ENCODE measurements around the gene AP5Z1. TPM values are rescaled to one million over a fixed set of nuclear protein-coding genes. Genes with fewer than 3 reads are reported as not detected.

The AP5Z1 gene
- total RNA-seq, 1 experiment from 2014 or later, result 44.0 TPM

GRCh38 chr7:4739528-4739992 is 35.9 kb upstream of the AP5Z1 start:
- H3K36me3 ChIP-seq (ENCODE audit: low read depth), result peaks cover 23% of the 10 kb centered on the region
- H3K9me3 ChIP-seq (ENCODE audit: insufficient read depth, low read depth), result no peaks in the 10 kb centered on the region
- H3K79me2 ChIP-seq (ENCODE audit: low read depth), result peaks cover 80% of the 10 kb centered on the region
- no peak for DNase-seq
- H3K4me2 ChIP-seq, result no peak overlapping the region
- H3K4me3 ChIP-seq, result no peak overlapping the region
- no TSS peak for BruUV-seq (replicated peaks)
- H3K27me3 ChIP-seq (ENCODE audit: insufficient read depth, low read depth), result no peaks in the 10 kb centered on the region
- intact Hi-C loops (cut with micrococcal nuclease; ENCODE audit: unreplicated experiment), result no loop called here
- H2AFZ ChIP-seq, result no peak overlapping the region
- TF ChIP-seq EZH2 (IDR thresholded peaks at IDR 0.05; ENCODE audit: low read depth) (no peak), CTCF (conservative IDR thresholded peaks at IDR 0.05) (no peak)
- H4K20me1 ChIP-seq (ENCODE audit: insufficient read depth), result peaks cover 30% of the 10 kb centered on the region
- H3K9me2 ChIP-seq (ENCODE audit: insufficient read depth), result no peaks in the 10 kb centered on the region
- peaks cover 33% of the 10 kb centered on the region for H3K4me1 ChIP-seq (replicated peaks; ENCODE audit: insufficient read depth)
- CTCF ChIA-PET, result interaction anchor here (0.5 kb wide), 1 partner anchor 109 kb away, joined by 3 read pairs; no protein-coding TSS in a partner anchor
- peak overlapping the region; percentile 47 for H3K27ac ChIP-seq
- POLR2A ChIA-PET (ENCODE audit: unreplicated experiment), result no interaction called here
- peaks cover 36% of the 10 kb centered on the region for H3F3A ChIP-seq (ENCODE audit: insufficient read depth, low read depth)

- Histone ChIP-seq H3K79me2 (ENCODE audit: low read depth) (peaks cover 71% of the 10 kb centered on the region), H3K4me1 (replicated peaks; ENCODE audit: insufficient read depth) (peaks cover 38% of the 10 kb centered on the region), H2AFZ (no peak overlapping the region), H3K27ac (no peak overlapping the region), H3K36me3 (ENCODE audit: low read depth) (peaks cover 23% of the 10 kb centered on the region), H3F3A (ENCODE audit: insufficient read depth, low read depth) (peaks cover 42% of the 10 kb centered on the region), H4K20me1 (ENCODE audit: insufficient read depth) (peaks cover 27% of the 10 kb centered on the region), H3K4me3 (no peak overlapping the region), H3K9me3 (ENCODE audit: insufficient read depth, low read depth) (no peaks in the 10 kb centered on the region), H3K4me2 (no peak overlapping the region), H3K27me3 (ENCODE audit: insufficient read depth, low read depth) (no peaks in the 10 kb centered on the region), H3K9me2 (ENCODE audit: insufficient read depth) (no peaks in the 10 kb centered on the region)
- intact Hi-C loops (cut with micrococcal nuclease; ENCODE audit: unreplicated experiment), result no loop called here
- no peak for DNase-seq
- no peak for TF ChIP-seq EZH2 (IDR thresholded peaks at IDR 0.05; ENCODE audit: low read depth)
- TF ChIP-seq CTCF (conservative IDR thresholded peaks at IDR 0.05), result no peak
- POLR2A ChIA-PET (ENCODE audit: unreplicated experiment), result no interaction called here
- CTCF ChIA-PET, result no interaction called here
- BruUV-seq (replicated peaks), result no TSS peak
Observed at GRCh38 chr7:4740796-4741195, 34.6 kb upstream of the AP5Z1 start.

- Histone ChIP-seq H3K27me3 (ENCODE audit: insufficient read depth, low read depth) (no peaks in the 10 kb centered on the region), H3K9me2 (ENCODE audit: insufficient read depth) (no peaks in the 10 kb centered on the region), H3K4me1 (replicated peaks; ENCODE audit: insufficient read depth) (peaks cover 48% of the 10 kb centered on the region), H3K4me3 (no peak overlapping the region), H4K20me1 (ENCODE audit: insufficient read depth) (peaks cover 14% of the 10 kb centered on the region; the same call in 1 of the 2 replicates), H3K36me3 (ENCODE audit: low read depth) (peaks cover 23% of the 10 kb centered on the region), H3K79me2 (ENCODE audit: low read depth) (peaks cover 71% of the 10 kb centered on the region), H3K27ac (peak overlapping the region; percentile 93; the same call in 1 of the 2 replicates), H3K9me3 (ENCODE audit: insufficient read depth, low read depth) (no peaks in the 10 kb centered on the region), H2AFZ (no peak overlapping the region), H3K4me2 (no peak overlapping the region), H3F3A (ENCODE audit: insufficient read depth, low read depth) (peaks cover 50% of the 10 kb centered on the region)
- intact Hi-C loops (cut with micrococcal nuclease; ENCODE audit: unreplicated experiment), result no loop called here
- no peak for TF ChIP-seq CTCF (conservative IDR thresholded peaks at IDR 0.05)
- no peak for TF ChIP-seq EZH2 (IDR thresholded peaks at IDR 0.05; ENCODE audit: low read depth)
- BruUV-seq (replicated peaks), result no TSS peak
- DNase-seq, result no peak
- ChIA-PET CTCF (interaction anchor here (0.7 kb wide), 1 partner anchor 1870 kb away, joined by 3 read pairs; no protein-coding TSS in a partner anchor), POLR2A (ENCODE audit: unreplicated experiment) (no interaction called here)
Observed at GRCh38 chr7:4742051-4742573, 33.3 kb upstream of the AP5Z1 start.

All from PC-9 (cell line).